K562 (cell line): ENCODE results near the gene PON1. TPM values are rescaled to one million over a fixed set of nuclear protein-coding genes. Genes with fewer than 3 reads are reported as not detected.

ENCODE experiments used
- ATAC-seq: fragments of 200-7000 bp; cut with Tn5 transposase; 3 replicates; pipeline ENCODE4 v1.9.1; 2020; ENCODE audit warnings: moderate library complexity
- BruUV-seq: library from RNA; stranded (reverse); fragments of 400-500 nt; replicated peaks from 2 replicates; lab custom pipeline; 2021; lab: Mats Ljungman, UMichigan
- CTCF ChIA-PET: fragments of 300-600 bp; formaldehyde crosslinking; extraction: SDS; loops from one replicate; lab custom pipeline; 2021; ENCODE audit warnings: low intra/inter-chr PET ratio; lab: Yijun Ruan, JAX
- POLR2A ChIA-PET: fragments of 300-600, 350-650 bp; sonication (Branson Sonifier 250); formaldehyde crosslinking; extraction: SDS; loops from one replicate; lab custom pipeline; 2021; ENCODE audit warnings: antibody characterized with exemption, inconsistent platforms; lab: Yijun Ruan, JAX
- DNase-seq, 4 experiments: peaks; one replicate each; pipeline versions ENCODE4 v3.0.0 to v3.0.0-alpha.2; 2011 to 2018; ENCODE audit warnings: low spot score in 3 of 4, mixed read lengths in 3 of 4; ENCODE audit errors: extremely low read depth in 1 of 4
- FAIRE-seq: peaks from 2 replicates; lab custom pipeline; 2011; peaks lifted over from hg19 to GRCh38; lab: Jason Lieb, UNC
- H2AFZ ChIP-seq: 2 replicates; pipeline ENCODE4 v1.6.0; 2011; ENCODE audit warnings: low read depth, low read length, control low read depth, inconsistent platforms
- H3K27ac ChIP-seq: fragments of 200-600 bp; 3 replicates; pipeline ENCODE4 v1.8.0; 2011; ENCODE audit warnings: low read depth, mild to moderate bottlenecking, control low read depth, inconsistent platforms, low read length, moderate library complexity, mixed read lengths; ENCODE audit errors: extremely low read depth
- H3K27me3 ChIP-seq, 2 experiments: fragments of 300-600 bp in 1 of 2; 2 replicates in 1 of 2; 3 replicates in 1 of 2; pipeline versions ENCODE4 v1.6.0 to v1.8.0; 2011; ENCODE audit warnings: inconsistent platforms in 2 of 2, low read length in 2 of 2, mild to moderate bottlenecking in 1 of 2, mixed read lengths in 1 of 2, moderate library complexity in 1 of 2; ENCODE audit not compliant: control insufficient read depth in 2 of 2, insufficient read depth in 2 of 2
- H3K36me3 ChIP-seq: fragments of 300-600 bp; 3 replicates; pipeline ENCODE4 v1.8.0; 2011; ENCODE audit warnings: mild to moderate bottlenecking, low read length, inconsistent platforms; ENCODE audit not compliant: control insufficient read depth, insufficient read depth
- H3K4me1 ChIP-seq, 2 experiments: fragments of 200-600 bp in 1 of 2; replicated peaks in 1 of 2; 2 replicates in 1 of 2; 3 replicates in 1 of 2; pipeline versions ENCODE4 v1.5.1 to v1.8.0; 2011; ENCODE audit warnings: inconsistent platforms in 2 of 2, low read length in 2 of 2, mild to moderate bottlenecking in 1 of 2, mixed read lengths in 1 of 2, moderate library complexity in 1 of 2; ENCODE audit not compliant: control insufficient read depth in 2 of 2, insufficient read depth in 2 of 2
- H3K4me2 ChIP-seq: 2 replicates; pipeline ENCODE4 v1.6.1; 2011; ENCODE audit warnings: low read length, control low read depth, inconsistent platforms, mixed read lengths; ENCODE audit not compliant: insufficient read depth
- H3K4me3 ChIP-seq: fragments of 200-600 bp; sonication (generic), shearing (Covaris generic); 2 replicates; pipeline ENCODE4 v1.5.1; 2016; ENCODE audit warnings: control low read depth, inconsistent platforms
- H3K79me2 ChIP-seq: fragments of 200-600 bp; 3 replicates; pipeline ENCODE4 v1.8.0; 2011; ENCODE audit warnings: low read length, inconsistent platforms; ENCODE audit not compliant: control insufficient read depth, insufficient read depth
- H3K9ac ChIP-seq, 2 experiments: 2 replicates each; pipeline versions ENCODE4 v1.6.0 to v1.6.1; 2011; ENCODE audit warnings: low read depth in 2 of 2, low read length in 2 of 2, control low read depth in 1 of 2, inconsistent platforms in 1 of 2, mild to moderate bottlenecking in 1 of 2, mixed read lengths in 1 of 2; ENCODE audit not compliant: insufficient read depth in 1 of 2
- H3K9me1 ChIP-seq: one replicate; pipeline ENCODE4 v1.6.0; 2011; ENCODE audit warnings: inconsistent platforms, mild to moderate bottlenecking, low read length, moderate library complexity; ENCODE audit not compliant: control insufficient read depth, insufficient read depth
- H3K9me3 ChIP-seq: replicated peaks from 2 replicates; pipeline ENCODE4 v1.5.1; 2011; ENCODE audit warnings: low read depth, low read length, inconsistent platforms; ENCODE audit not compliant: control insufficient read depth, insufficient read depth
- H4K20me1 ChIP-seq: replicated peaks from 2 replicates; pipeline ENCODE4 v1.6.1; 2011; ENCODE audit warnings: low read length, inconsistent platforms, mixed read lengths; ENCODE audit not compliant: control insufficient read depth, insufficient read depth
- CBFA2T2 ChIP-seq: fragments of 450-650 bp; conservative IDR thresholded peaks from 2 replicates; pipeline ENCODE4 v1.6.1; 2017; ENCODE audit warnings: mild to moderate bottlenecking
- ELF1 ChIP-seq: fragments of 200-800 bp; sonication (Bioruptor generic); IDR thresholded peaks from 2 replicates; pipeline ENCODE4 v1.6.1; 2016; ENCODE audit warnings: missing genetic modification characterization, missing compliant biosample characterization
- HMGN3 ChIP-seq: IDR thresholded peaks from 2 replicates; pipeline ENCODE4 v1.6.1; 2011; ENCODE audit warnings: borderline replicate concordance, low read depth, mild to moderate bottlenecking, mixed read lengths, low read length; ENCODE audit not compliant: insufficient read length; ENCODE audit errors: extremely low read depth
- JUNB ChIP-seq: fragments of 450-650 bp; formaldehyde crosslinking; conservative IDR thresholded peaks from 2 replicates; pipeline ENCODE4 v1.4.0; 2020; ENCODE audit warnings: mild to moderate bottlenecking
- LEF1 ChIP-seq: fragments of 450-650 bp; IDR thresholded peaks from 2 replicates; pipeline ENCODE4 v1.6.1; 2016; ENCODE audit warnings: mild to moderate bottlenecking
- NFIC ChIP-seq: fragments of 450-650 bp; IDR thresholded peaks from 2 replicates; pipeline ENCODE4 v1.6.1; 2017; ENCODE audit warnings: mild to moderate bottlenecking, inconsistent platforms
- NFRKB ChIP-seq: fragments of 450-650 bp; IDR thresholded peaks from 2 replicates; pipeline ENCODE4 v1.6.1; 2016; ENCODE audit warnings: low read depth
- NR3C1 ChIP-seq: sonication (generic); formaldehyde crosslinking; IDR thresholded peaks from 2 replicates; pipeline ENCODE4 v1.8.1; 2022; ENCODE audit warnings: missing genetic modification reagents
- PHF20 ChIP-seq: fragments of 450-650 bp; IDR thresholded peaks from 2 replicates; pipeline ENCODE4 v1.6.1; 2018; ENCODE audit not compliant: partially characterized antibody
- PML ChIP-seq: IDR thresholded peaks from 2 replicates; pipeline ENCODE4 v1.6.1; 2012; ENCODE audit warnings: low read length, inconsistent platforms
- SMAD2 ChIP-seq: fragments of 150-350 bp; IDR thresholded peaks from 2 replicates; pipeline ENCODE4 v1.6.1; 2014; ENCODE audit warnings: low read depth, mild to moderate bottlenecking, low read length
- WHSC1 ChIP-seq: IDR thresholded peaks from one replicate; pipeline ENCODE4 v1.6.1; 2012; ENCODE audit warnings: low read length, control low read depth, inconsistent platforms
- WGBS: fragments of 100-300 bp; shearing (Covaris generic); methylation state at CpG from one replicate; pipeline ENCODE4 v1.1.6; 2016; ENCODE audit warnings: low coverage, mixed read lengths; ENCODE audit not compliant: insufficient coverage; ENCODE audit errors: missing lambda C conversion rate; 5-methylcytosine and 5-hydroxymethylcytosine counted together
- in situ Hi-C: fragments of 300-500 bp; cut with MboI; formaldehyde crosslinking; loops from 4 replicates; pipeline ENCODE4 v1.15.0; 2018; ENCODE audit warnings: inconsistent platforms, mixed read lengths
- intact Hi-C: fragments of 100-400 bp; cut with micrococcal nuclease; formaldehyde crosslinking; loops from 2 replicates; pipeline ENCODE4 v1.14.2; 2022
- polyA plus RNA-seq, 8 experiments: library from polyadenylated mRNA; depleted of rRNA in 4 of 8; stranded (reverse) in 5 of 8; unstranded in 3 of 8; fragments of >200 nt; fragmentation: Nextera tagmentation in 2 of 8; fragmentation: Illumina TruSeq in 1 of 8; extraction: Ambion mirVana in 2 of 8; extraction: Trizol in 1 of 8; gene quantifications; 2 replicates each; pipeline versions ENCODE4 v1.2.1 to v1.2.3, GENCODE V29; 2011 to 2014; ENCODE audit warnings: inconsistent platforms in 1 of 8, missing spikeins in 1 of 8
- total RNA-seq, 7 experiments: library from RNA; depleted of rRNA in 6 of 7; stranded (reverse); fragments of >200 nt in 6 of 7; fragmentation: Illumina TruSeq in 2 of 7; extraction: Trizol in 2 of 7; gene quantifications; 2 replicates each; pipeline versions ENCODE4 v1.2.1 to v1.2.3, GENCODE V29; 2011 to 2021; ENCODE audit warnings: low replicate concordance in 1 of 7
- TF ChIP-seq, protein P1 (sequence below), 2 experiments: fragments of 450-650 bp; formaldehyde crosslinking in 1 of 2; IDR thresholded peaks; 2 replicates each; pipeline versions ENCODE4 v1.4.0 to v1.6.1; 2014 to 2020; ENCODE audit warnings: mild to moderate bottlenecking in 2 of 2, borderline replicate concordance in 1 of 2, low read depth in 1 of 2

PON1 gene
- total and polyA plus RNA-seq, 9 of the 15 experiments (the other 6 are each of a cell fraction or from before 2014, with no cell fraction given), result not detected

DNA sequence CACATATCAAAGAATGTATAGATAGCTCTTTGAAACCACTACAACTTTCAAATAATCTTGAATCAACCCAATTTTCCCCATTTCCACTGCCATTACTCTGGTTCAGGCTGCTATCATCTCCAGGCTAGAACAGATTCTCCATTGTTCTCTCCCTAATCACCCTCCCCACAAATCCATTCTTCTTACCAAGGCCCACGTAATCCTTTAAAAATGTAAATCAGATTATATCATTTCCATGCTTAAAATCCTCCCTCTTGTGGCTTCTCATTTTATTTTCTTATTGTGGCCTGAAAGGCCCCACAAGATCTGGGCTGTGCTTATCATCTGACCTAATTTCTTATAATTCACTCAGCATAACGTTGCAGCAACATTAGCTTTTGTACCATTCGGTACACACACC lies 3.0 kb upstream of the PON1 start (continued):
- TF ChIP-seq CBFA2T2 (no peak), HMGN3 (no peak), JUNB (CRISPR knock-in tag) (no peak), SMAD2 (no peak), WHSC1 (no peak)
- TF ChIP-seq, all 486 proteins: peak for 0

- DNase-seq (no peak), FAIRE-seq (no peak), ATAC-seq (no peak)
- Histone ChIP-seq H3K4me2 (no peak overlapping the region), H3K9ac (no peak overlapping the region), H4K20me1 (no peaks in the 10 kb centered on the region), H3K79me2 (no peaks in the 10 kb centered on the region), H2AFZ (no peak overlapping the region), H3K4me1 (no peaks in the 10 kb centered on the region; a peak in 1 of 5 replicates), H3K9me1 (no peaks in the 10 kb centered on the region), H3K4me3 (no peak overlapping the region), H3K36me3 (no peaks in the 10 kb centered on the region), H3K27me3 (peaks cover 0 to 7% of the 10 kb centered on the region in 2 experiments; a peak in 1 of 5 replicates), H3K9me3 (no peaks in the 10 kb centered on the region), H3K27ac (no peak overlapping the region)
- no TSS peak for BruUV-seq
- intact Hi-C loops, result no loop called here
- ChIA-PET POLR2A (no interaction called here), CTCF (no interaction called here)
- WGBS, result 1% methylated on average over 8 of the region's 9 CpGs
- in situ Hi-C loops, result no loop called here
- TF ChIP-seq PHF20 (no peak), ELF1 (tag) (no peak), NR3C1 (CRISPR knock-in tag) (no peak), NFIC (no peak), LEF1 (no peak), PML (no peak), NFRKB (no peak)
- TF ChIP-seq, protein P1, sequence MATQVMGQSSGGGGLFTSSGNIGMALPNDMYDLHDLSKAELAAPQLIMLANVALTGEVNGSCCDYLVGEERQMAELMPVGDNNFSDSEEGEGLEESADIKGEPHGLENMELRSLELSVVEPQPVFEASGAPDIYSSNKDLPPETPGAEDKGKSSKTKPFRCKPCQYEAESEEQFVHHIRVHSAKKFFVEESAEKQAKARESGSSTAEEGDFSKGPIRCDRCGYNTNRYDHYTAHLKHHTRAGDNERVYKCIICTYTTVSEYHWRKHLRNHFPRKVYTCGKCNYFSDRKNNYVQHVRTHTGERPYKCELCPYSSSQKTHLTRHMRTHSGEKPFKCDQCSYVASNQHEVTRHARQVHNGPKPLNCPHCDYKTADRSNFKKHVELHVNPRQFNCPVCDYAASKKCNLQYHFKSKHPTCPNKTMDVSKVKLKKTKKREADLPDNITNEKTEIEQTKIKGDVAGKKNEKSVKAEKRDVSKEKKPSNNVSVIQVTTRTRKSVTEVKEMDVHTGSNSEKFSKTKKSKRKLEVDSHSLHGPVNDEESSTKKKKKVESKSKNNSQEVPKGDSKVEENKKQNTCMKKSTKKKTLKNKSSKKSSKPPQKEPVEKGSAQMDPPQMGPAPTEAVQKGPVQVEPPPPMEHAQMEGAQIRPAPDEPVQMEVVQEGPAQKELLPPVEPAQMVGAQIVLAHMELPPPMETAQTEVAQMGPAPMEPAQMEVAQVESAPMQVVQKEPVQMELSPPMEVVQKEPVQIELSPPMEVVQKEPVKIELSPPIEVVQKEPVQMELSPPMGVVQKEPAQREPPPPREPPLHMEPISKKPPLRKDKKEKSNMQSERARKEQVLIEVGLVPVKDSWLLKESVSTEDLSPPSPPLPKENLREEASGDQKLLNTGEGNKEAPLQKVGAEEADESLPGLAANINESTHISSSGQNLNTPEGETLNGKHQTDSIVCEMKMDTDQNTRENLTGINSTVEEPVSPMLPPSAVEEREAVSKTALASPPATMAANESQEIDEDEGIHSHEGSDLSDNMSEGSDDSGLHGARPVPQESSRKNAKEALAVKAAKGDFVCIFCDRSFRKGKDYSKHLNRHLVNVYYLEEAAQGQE (IDR thresholded peaks at IDR 0.05; ENCODE audit: borderline replicate concordance), result no peak
- TF ChIP-seq, protein P1 (CRISPR knock-in tag; IDR thresholded peaks at IDR 0.05; ENCODE audit: low read depth), result no peak
These were observed 762 bp downstream of the PON1 start for GRCh38 chr7:95323410-95324129.
